K562 (cell line): ENCODE measurements around the gene UBR4. TPM values are rescaled to one million over a fixed set of nuclear protein-coding genes. Genes with fewer than 3 reads are reported as not detected.

Experiments used
- CCNT2 ChIP-seq: IDR thresholded peaks from 2 replicates; pipeline ENCODE4 v1.6.1; 2011; ENCODE audit warnings: borderline replicate concordance, low read depth, mild to moderate bottlenecking, moderate library complexity, mixed read lengths, low read length; ENCODE audit not compliant: insufficient read length; ENCODE audit errors: extremely low read depth
- EGR1 ChIP-seq: fragments of 450-650 bp; conservative IDR thresholded peaks from 2 replicates; pipeline ENCODE4 v1.6.1; 2017; ENCODE audit warnings: mild to moderate bottlenecking
- FOS ChIP-seq: IDR thresholded peaks from 3 replicates; pipeline ENCODE4 v1.6.1; 2011; ENCODE audit not compliant: insufficient read length; ENCODE audit errors: extremely low read depth
- FOXP1 ChIP-seq: sonication (generic); formaldehyde crosslinking; IDR thresholded peaks from 2 replicates; pipeline ENCODE4 v1.8.0; 2022; ENCODE audit warnings: mild to moderate bottlenecking, missing genetic modification reagents
- HDAC2 ChIP-seq: fragments of 450-650 bp; IDR thresholded peaks from 2 replicates; pipeline ENCODE4 v1.6.1; 2016; ENCODE audit warnings: mild to moderate bottlenecking
- HDGF ChIP-seq: fragments of 450-650 bp; IDR thresholded peaks from 2 replicates; pipeline ENCODE4 v1.6.1; 2016
- IRF2 ChIP-seq: sonication (generic); formaldehyde crosslinking; IDR thresholded peaks from 2 replicates; pipeline ENCODE4 v1.8.1; 2022; ENCODE audit warnings: mild to moderate bottlenecking, missing genetic modification reagents
- KAT8 ChIP-seq: fragments of 450-650 bp; IDR thresholded peaks from 2 replicates; pipeline ENCODE4 v1.6.1; 2016; ENCODE audit warnings: low read depth, mild to moderate bottlenecking
- KLF1 ChIP-seq: fragments of 450-650 bp; IDR thresholded peaks from 2 replicates; pipeline ENCODE4 v1.6.1; 2016; ENCODE audit warnings: missing genetic modification characterization, missing compliant biosample characterization
- NFYB ChIP-seq: IDR thresholded peaks from 2 replicates; pipeline ENCODE4 v1.6.1; 2011; ENCODE audit warnings: mild to moderate bottlenecking, moderate library complexity; ENCODE audit not compliant: insufficient read length; ENCODE audit errors: extremely low read depth
- RFX5 ChIP-seq: IDR thresholded peaks from 2 replicates; pipeline ENCODE4 v1.6.1; 2011; ENCODE audit warnings: low read depth, mild to moderate bottlenecking, improper control_type of control experiment, low read length
- SMARCC2 ChIP-seq: fragments of 450-650 bp; IDR thresholded peaks from 2 replicates; pipeline ENCODE4 v1.6.1; 2017; ENCODE audit warnings: antibody characterized with exemption, moderate library complexity, mild to moderate bottlenecking, low read depth
- SNRNP70 ChIP-seq: fragments of 200-400 bp; formaldehyde crosslinking; optimal IDR thresholded peaks from 2 replicates; pipeline ENCODE3; 2017; ENCODE audit warnings: low read depth, low read length
- TCF3 ChIP-seq: sonication (generic); formaldehyde crosslinking; IDR thresholded peaks from 2 replicates; pipeline ENCODE4 v1.4.0; 2020; ENCODE audit warnings: mild to moderate bottlenecking, missing genetic modification reagents
- TEAD4 ChIP-seq, 2 experiments: sonication (generic) in 1 of 2; formaldehyde crosslinking in 1 of 2; IDR thresholded peaks; 2 replicates each; pipeline versions ENCODE4 v1.6.1 to v1.8.0; 2012 to 2022; ENCODE audit warnings: borderline replicate concordance in 1 of 2, inconsistent platforms in 1 of 2, low read length in 1 of 2, mild to moderate bottlenecking in 1 of 2, missing genetic modification reagents in 1 of 2
- U2AF2 ChIP-seq: fragments of 200-400 bp; formaldehyde crosslinking; optimal IDR thresholded peaks from 2 replicates; pipeline ENCODE3; 2017; ENCODE audit warnings: low read depth, mild to moderate bottlenecking, low read length
- ZBTB7A ChIP-seq: IDR thresholded peaks from 2 replicates; pipeline ENCODE4 v1.6.1; 2011; ENCODE audit warnings: low read depth, mild to moderate bottlenecking, low read length, moderate library complexity, borderline replicate concordance; ENCODE audit not compliant: control insufficient read depth
- ZFP1 ChIP-seq: fragments of 450-650 bp; formaldehyde crosslinking; IDR thresholded peaks from 2 replicates; pipeline ENCODE4 v1.4.0; 2020; ENCODE audit warnings: mild to moderate bottlenecking, mixed read lengths
- ZNF197 ChIP-seq: fragments of 200-800 bp; sonication (Bioruptor generic); IDR thresholded peaks from 2 replicates; pipeline ENCODE4 v1.6.1; 2016; ENCODE audit warnings: low read depth, missing genetic modification characterization, missing compliant biosample characterization
- ZNF263 ChIP-seq: sonication (generic); formaldehyde crosslinking; IDR thresholded peaks from 2 replicates; pipeline ENCODE4 v1.8.0; 2022; ENCODE audit warnings: mild to moderate bottlenecking, missing genetic modification reagents, borderline replicate concordance
- polyA plus RNA-seq, 8 experiments: library from polyadenylated mRNA; depleted of rRNA in 4 of 8; stranded (reverse) in 5 of 8; unstranded in 3 of 8; fragments of >200 nt; fragmentation: Nextera tagmentation in 2 of 8; fragmentation: Illumina TruSeq in 1 of 8; extraction: Ambion mirVana in 2 of 8; extraction: Trizol in 1 of 8; gene quantifications; 2 replicates each; pipeline versions ENCODE4 v1.2.1 to v1.2.3, GENCODE V29; 2011 to 2014; ENCODE audit warnings: inconsistent platforms in 1 of 8, missing spikeins in 1 of 8
- total RNA-seq, 7 experiments: library from RNA; depleted of rRNA in 6 of 7; stranded (reverse); fragments of >200 nt in 6 of 7; fragmentation: Illumina TruSeq in 2 of 7; extraction: Trizol in 2 of 7; gene quantifications; 2 replicates each; pipeline versions ENCODE4 v1.2.1 to v1.2.3, GENCODE V29; 2011 to 2021; ENCODE audit warnings: low replicate concordance in 1 of 7
- TF ChIP-seq, protein P1 (sequence below), 2 experiments: IDR thresholded peaks; 2 replicates each; pipeline ENCODE4 v1.6.1; 2011; ENCODE audit warnings: borderline replicate concordance in 1 of 2, control low read depth in 1 of 2, low read depth in 1 of 2, low read length in 1 of 2, mild to moderate bottlenecking in 1 of 2, mixed read lengths in 1 of 2, moderate library complexity in 1 of 2; ENCODE audit not compliant: insufficient read depth in 1 of 2, insufficient read length in 1 of 2, poor library complexity in 1 of 2, severe bottlenecking in 1 of 2; ENCODE audit errors: extremely low read depth in 1 of 2
- TF ChIP-seq, protein P2 (sequence below), 2 experiments: fragments of 450-650 bp in 1 of 2; sonication (generic) in 1 of 2; formaldehyde crosslinking; conservative IDR thresholded peaks; 2 replicates each; pipeline versions ENCODE4 v1.4.0 to v1.8.1; 2020 to 2022; ENCODE audit warnings: mild to moderate bottlenecking in 1 of 2, missing genetic modification reagents in 1 of 2
- TF ChIP-seq, protein P3 (sequence below): fragments of 450-650 bp; IDR thresholded peaks from 2 replicates; pipeline ENCODE4 v1.6.1; 2017; ENCODE audit warnings: antibody characterized with exemption
- TF ChIP-seq, protein P4 (sequence below): sonication (generic); formaldehyde crosslinking; IDR thresholded peaks from 2 replicates; pipeline ENCODE4 v1.8.0; 2022; ENCODE audit warnings: mild to moderate bottlenecking, missing genetic modification reagents

The UBR4 gene
- total and polyA plus RNA-seq, 9 of the 15 experiments (the other 6 are each of a cell fraction or from before 2014, with no cell fraction given): 55.4 to 277 (median 123) TPM

DNA sequence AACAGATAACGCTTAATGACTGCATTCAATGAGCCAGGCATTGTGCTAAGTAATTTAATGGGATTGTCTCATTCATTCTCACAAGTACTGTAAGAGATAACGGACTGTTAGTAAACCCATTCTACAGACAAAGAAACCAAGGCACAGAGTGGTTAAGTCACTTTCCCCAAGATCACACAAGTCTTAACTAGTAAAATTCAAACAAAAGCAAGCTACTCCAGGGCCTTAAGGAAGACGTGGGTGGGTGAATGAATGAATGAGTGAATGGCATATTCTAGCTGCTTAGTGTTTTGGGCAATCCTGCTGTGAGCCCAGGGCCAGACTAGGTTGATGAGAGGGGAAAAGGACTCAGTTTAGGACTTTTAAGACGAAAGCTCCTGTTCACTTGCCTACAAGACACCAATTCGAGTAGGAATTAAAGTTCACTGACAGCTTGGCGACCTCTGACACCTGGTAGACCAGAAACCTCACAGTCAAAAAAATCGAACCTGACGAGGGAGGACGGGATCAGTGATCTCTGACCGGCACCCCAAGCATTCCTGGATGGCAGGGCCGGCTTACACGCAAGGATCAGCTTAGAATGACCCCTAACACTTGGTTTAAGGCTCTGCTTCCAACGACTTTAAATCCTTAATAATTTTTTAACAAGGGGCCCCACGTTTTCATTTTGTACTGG is 40.7 kb upstream of the UBR4 start (continued):
- TF ChIP-seq, protein P1, sequence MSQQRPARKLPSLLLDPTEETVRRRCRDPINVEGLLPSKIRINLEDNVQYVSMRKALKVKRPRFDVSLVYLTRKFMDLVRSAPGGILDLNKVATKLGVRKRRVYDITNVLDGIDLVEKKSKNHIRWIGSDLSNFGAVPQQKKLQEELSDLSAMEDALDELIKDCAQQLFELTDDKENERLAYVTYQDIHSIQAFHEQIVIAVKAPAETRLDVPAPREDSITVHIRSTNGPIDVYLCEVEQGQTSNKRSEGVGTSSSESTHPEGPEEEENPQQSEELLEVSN (IDR thresholded peaks at IDR 0.05; ENCODE audit: borderline replicate concordance in 1 of 2, extremely low read depth in 1 of 2, insufficient read depth in 1 of 2, insufficient read length in 1 of 2, low read depth in 1 of 2, low read length in 1 of 2, poor library complexity in 1 of 2, severe bottlenecking in 1 of 2): no peak
- TF ChIP-seq ZNF263 (CRISPR knock-in tag) (0 out of 2 replicates have a peak, but pooled peaks have one; percentile 10), KAT8 (no peak), EGR1 (peak; percentile 63), SNRNP70 (no peak), TEAD4 (IDR thresholded peaks at IDR 0.05; ENCODE audit: low read length) (no peak), TEAD4 (CRISPR knock-in tag; IDR thresholded peaks at IDR 0.05; ENCODE audit: borderline replicate concordance) (no peak), SMARCC2 (peak; percentile 42; the same call in 1 of the 2 replicates), KLF1 (no peak), HDAC2 (peak; percentile 56; the same call in 1 of the 2 replicates), NFYB (no peak), TCF3 (no peak), HDGF (peak; percentile 50; the same call in 1 of the 2 replicates), ZNF197 (CRISPR knock-in tag) (no peak), CCNT2 (no peak), ZBTB7A (no peak), FOS (no peak), ZFP1 (CRISPR knock-in tag) (no peak), IRF2 (no peak), U2AF2 (no peak), FOXP1 (0 out of 2 replicates have a peak, but pooled peaks have one; percentile 27), RFX5 (no peak)
- TF ChIP-seq, protein P2, sequence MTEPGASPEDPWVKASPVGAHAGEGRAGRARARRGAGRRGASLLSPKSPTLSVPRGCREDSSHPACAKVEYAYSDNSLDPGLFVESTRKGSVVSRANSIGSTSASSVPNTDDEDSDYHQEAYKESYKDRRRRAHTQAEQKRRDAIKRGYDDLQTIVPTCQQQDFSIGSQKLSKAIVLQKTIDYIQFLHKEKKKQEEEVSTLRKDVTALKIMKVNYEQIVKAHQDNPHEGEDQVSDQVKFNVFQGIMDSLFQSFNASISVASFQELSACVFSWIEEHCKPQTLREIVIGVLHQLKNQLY (CRISPR knock-in tag; conservative IDR thresholded peaks at IDR 0.05): no peak
- TF ChIP-seq, protein P3, sequence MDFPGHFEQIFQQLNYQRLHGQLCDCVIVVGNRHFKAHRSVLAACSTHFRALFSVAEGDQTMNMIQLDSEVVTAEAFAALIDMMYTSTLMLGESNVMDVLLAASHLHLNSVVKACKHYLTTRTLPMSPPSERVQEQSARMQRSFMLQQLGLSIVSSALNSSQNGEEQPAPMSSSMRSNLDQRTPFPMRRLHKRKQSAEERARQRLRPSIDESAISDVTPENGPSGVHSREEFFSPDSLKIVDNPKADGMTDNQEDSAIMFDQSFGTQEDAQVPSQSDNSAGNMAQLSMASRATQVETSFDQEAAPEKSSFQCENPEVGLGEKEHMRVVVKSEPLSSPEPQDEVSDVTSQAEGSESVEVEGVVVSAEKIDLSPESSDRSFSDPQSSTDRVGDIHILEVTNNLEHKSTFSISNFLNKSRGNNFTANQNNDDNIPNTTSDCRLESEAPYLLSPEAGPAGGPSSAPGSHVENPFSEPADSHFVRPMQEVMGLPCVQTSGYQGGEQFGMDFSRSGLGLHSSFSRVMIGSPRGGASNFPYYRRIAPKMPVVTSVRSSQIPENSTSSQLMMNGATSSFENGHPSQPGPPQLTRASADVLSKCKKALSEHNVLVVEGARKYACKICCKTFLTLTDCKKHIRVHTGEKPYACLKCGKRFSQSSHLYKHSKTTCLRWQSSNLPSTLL: no peak
- TF ChIP-seq, protein P4, sequence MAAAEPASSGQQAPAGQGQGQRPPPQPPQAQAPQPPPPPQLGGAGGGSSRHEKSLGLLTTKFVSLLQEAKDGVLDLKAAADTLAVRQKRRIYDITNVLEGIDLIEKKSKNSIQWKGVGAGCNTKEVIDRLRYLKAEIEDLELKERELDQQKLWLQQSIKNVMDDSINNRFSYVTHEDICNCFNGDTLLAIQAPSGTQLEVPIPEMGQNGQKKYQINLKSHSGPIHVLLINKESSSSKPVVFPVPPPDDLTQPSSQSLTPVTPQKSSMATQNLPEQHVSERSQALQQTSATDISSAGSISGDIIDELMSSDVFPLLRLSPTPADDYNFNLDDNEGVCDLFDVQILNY: no peak
